Activated CD4-positive, CD25-positive, alpha-beta regulatory T cell treated with anti-CD3 and anti-CD28 coated beads, Interleukin-2, amount 50 U/mL, for 24 hours (primary cell): ENCODE measurements around the gene MAN2B1.
A peak's percentile ranks its signal among the peaks of the same experiment; 100 is the strongest.
"Not testable (repeated sequence)": the region's sequence is repeated elsewhere in the genome, so short reads cannot be mapped to it uniquely, and the experiment has no call there.

Experiments
- ATAC-seq, 2 donors: fragments of 150-1000 bp; cut with Tn5 transposase; one replicate each; pipeline ENCODE4 v1.10.0; 2021; ENCODE audit warnings: mild to moderate bottlenecking in 1 of 2, moderate library complexity in 1 of 2

Gene MAN2B1

DNA sequence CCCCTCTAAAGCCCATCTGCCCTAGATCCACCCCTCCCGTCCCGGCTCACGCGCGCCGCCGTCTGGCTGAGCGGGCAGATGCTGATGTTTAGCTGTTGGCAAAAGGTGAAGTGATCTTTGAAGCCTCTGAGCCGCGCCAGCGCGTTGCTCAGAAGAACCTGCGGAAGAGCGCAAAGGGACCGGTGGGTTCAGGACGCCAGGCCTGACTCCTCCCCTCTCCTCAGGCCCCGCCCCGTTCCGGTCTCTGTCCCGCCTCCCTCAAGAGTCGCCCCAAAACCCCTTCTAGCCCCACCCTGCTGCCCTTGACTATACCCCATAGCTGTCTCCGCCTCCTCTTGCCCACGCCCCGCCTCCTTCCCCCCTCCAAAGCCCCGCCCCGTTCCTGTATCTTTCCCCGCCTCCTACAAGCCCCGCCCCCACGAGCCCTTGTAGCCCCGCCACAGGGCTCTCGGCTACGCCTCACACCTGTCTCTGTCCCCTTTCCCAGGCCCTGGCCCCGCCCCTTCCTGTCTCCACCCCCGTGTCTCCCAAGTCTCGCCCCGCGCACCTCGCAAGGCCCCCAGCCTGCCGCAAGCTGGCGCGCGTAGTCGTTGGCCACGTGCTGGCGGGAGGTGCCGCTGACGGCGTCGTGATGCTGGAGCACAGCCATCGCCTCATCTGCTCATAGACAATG is 9.5 kb downstream of the MAN2B1 start:
- ATAC-seq = peak in 1 of 2 donors; percentile 21

DNA sequence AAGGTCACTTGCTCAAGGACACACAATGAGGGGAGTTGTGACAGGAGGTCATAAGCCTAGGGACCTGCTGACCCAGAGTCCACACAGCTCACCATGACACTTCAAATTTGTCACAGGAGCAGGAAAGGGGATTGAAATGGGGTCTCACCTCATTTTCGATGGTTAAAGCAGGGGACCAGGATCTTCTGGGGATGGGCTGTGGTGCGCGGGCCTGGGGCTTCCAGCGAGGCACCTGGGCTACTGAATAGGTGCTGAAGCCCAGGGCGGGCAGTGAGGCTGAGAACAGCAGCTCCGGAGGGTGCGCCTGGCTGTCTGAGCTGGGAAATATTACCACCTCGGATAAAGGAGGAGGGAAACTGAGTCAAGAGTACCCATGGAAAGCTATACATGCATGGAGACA is 11.0 kb downstream of the MAN2B1 start:
- no peak for ATAC-seq

DNA sequence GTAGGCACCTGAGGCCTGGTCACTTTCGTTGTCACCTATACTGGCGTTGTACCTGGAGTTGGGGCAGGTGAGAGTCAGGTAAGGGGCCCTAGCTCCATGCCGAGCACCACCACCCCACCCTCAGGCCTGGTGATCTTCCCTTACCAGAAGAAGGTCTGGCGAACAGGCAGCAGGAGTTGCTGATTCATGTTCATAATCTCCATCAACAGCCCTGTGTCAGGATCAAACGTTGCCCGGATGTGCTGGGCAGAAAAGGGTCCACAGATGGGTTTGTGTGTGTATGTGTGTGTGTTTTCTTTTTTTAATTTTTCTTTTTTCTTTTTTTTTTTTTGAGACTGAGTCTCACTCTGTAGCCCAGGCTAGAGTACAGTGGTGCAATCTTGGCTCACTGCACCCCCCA is 14.3 kb downstream of the MAN2B1 start:
- no peak for ATAC-seq

DNA sequence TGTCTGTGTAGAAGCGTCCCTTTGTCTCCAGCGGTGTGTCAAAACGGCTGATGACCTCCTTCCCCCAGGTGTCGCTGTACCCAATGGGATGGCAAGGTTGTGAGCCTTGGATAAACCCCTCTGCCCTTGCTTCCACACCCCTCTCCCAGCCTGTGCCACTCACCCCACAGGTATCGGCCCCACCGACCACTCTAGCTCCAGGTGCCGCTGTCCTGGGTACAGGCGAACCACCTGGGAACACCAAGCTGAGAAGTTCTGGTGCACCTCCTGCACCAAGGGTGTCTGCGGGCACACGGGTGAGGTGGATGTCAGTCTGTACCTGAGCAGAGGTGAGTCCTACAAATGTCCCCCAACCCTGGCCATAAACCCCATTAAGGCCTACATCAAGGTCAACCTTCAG is 16.6 kb downstream of the MAN2B1 start:
- ATAC-seq = no peak

DNA sequence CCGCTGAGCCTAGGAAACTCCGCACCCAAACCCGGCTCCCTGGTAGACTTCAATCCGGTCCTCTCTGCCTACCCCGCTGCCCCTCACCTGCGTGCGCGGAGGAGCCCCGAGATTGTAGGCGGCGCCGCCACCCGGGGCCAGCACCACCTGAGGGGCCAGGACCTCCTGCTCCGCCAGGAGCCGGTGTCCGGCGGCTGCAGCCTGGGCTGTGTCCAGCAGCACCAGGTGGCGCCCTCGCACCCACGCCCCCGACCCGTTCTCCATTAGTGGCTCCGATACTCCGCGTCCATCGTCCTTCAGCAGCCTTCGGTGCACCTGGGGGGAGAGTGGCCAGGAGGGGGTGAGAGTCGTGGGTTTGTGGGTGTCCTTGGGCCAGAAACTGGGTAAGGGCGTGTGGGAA is 18.5 kb downstream of the MAN2B1 start:
- ATAC-seq = no peak

DNA sequence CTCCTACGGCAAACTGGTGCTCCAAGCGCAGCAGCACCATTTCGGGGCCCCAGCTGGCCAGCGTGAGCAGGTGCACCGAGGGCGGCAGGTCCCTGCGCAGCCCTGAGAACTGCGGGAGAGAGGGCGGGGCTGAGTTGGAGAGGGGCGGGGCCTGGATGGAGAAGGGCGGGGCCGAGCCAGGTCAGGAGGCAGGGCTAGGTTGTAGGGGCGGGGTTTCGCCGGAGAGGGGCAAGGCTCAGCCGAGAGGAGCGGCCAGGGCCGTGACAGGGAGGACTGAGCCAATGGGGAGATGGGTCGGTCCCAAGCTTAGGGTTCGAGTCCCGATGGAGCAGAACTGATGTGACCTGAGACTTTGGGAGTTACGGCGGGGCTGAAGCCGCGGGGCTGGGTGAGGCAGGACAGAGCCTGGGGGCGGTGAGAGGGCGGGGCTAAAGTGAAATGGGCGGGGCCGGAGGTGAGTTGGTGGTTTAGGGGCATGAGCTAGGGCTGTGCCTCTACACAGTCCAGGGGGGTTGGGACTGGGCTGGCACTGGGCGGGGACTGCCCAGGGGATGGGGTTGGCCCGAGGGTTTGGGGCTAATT is 19.0 kb downstream of the MAN2B1 start:
- peak; percentile 46 to 56 for ATAC-seq

DNA sequence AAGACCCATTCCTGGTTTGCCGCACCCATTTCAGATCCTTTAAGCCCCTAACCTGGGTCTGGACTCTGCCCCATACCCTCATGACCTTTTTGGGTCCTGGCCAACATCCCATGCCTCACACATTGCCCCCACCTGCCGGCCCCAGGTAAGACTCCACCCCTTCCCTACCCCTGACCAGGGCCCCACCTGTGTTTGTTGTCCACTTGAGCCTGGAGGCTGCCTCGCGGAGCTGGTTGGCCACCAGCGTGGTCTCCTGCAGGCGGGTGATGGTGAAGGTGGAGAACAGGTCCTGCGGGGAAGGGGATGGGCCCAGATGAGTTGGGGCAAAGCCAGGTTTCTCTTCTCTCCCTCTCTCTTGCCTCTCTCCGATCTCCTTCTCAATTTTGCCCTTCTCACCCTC is 19.5 kb downstream of the MAN2B1 start:
- ATAC-seq = no peak

DNA sequence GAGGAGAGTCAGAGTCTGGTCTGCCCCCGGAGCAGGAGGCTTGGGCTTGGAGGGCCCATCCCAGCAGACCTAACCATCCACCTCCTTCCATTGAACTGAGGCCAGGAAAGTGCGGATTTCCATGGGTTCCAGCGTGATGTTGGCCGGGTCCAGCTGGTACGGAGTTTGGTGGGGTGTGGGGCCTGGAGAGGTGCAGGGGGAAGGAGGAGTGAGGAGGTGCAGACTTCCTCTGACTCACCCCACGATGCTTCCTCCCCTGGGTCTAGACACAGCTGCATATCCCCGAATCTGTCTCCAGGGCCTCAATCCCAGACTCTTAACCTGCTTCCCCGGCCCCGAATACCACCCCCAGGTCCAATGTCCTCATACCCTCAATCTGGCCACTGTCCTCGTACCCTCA is 20.0 kb downstream of the MAN2B1 start:
- no peak for ATAC-seq

DNA sequence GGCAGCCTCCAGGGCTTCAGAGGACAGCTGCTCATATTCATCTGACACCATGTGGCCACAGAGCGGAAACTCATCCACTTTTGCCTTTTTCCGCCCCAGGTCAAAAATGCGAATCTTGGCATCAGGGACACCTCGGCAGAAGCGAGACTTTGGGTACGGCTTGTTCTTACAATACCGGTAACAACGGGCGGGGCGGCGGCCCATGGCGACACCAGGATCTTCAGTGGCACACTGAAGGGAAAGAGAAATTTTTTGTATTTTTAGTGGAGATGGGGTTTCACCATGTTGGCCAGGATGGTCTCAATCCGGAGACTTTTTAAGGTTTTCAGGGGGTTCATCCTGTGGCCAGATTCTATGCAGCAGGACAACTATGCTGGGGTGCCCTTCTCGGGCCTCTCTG is 22.8 kb downstream of the MAN2B1 start:
- ATAC-seq = not testable (repeated sequence)

DNA sequence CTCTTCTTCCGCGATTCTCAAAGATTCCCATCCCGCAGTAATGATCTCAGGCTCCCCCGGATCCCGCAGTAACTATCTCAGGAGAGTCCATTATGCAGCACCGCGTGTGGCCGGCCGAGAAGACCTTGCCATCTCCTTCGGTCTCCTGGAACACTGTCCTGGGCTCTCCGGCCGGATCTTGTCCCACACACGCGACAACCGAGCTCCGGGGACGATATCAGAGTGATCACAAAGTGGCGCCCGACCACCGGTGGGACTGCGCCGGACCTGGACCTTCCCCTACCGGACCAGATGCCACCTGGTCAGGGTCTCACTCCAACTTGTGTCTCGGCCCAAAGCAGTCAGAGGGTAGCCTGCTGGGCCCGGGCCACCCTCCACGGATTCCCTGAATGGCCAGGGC is 24.0 kb downstream of the MAN2B1 start:
- ATAC-seq = no peak

DNA sequence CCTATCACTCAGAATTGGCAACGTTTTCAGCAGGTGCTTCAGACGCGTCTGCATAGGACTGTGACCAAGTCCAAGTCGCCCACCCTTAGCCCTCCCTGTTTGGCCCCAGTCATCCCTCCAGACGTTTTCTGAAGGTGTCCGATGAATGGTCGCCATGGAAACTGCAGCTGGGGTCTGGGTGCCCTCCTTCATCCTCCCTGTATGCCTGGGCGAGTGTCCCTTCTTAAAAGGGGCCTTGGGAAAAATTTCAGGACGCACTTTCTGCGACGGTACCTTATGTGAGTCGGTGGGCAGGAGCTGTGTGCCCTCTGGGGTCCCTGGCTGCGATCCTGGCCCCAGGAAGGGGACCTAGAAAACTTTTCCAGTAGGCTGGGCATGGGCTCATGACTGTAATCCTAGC is 25.1 kb downstream of the MAN2B1 start:
- no peak for ATAC-seq

DNA sequence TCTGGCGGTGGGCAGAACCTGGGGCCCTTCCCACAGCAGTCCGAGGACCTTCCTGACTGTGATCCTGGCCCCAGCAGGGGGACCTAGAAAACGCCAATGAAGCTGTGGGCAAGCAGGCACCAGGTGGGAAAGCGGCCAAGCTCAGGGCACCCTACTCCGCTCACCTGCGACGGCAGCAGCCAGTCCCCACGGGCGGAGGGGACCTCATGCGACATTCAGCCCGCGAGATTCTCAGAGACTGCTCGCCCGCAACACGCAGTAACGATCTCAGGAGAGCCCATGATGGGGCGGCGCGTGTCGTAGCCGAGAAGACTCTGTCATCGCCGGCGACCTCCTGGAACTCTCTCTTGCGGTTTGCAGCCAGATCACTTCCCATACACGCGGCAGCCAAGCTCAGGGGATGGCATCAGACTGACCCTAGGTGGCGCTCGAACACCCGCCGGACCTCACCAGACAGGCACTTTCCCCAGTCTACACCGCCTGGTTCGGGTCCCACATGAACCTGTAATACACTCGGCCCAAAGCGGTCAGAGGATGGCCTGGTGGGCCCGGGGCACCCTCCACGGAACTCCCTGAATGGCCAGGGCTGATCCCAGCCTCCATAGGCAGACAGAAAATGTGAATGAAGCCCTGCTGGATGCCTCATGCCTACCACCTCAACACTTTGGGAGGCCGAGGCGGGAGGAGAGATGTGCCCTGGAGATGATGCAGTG is 26.5 kb downstream of the MAN2B1 start:
- ATAC-seq = peak; percentile 96 to 97

DNA sequence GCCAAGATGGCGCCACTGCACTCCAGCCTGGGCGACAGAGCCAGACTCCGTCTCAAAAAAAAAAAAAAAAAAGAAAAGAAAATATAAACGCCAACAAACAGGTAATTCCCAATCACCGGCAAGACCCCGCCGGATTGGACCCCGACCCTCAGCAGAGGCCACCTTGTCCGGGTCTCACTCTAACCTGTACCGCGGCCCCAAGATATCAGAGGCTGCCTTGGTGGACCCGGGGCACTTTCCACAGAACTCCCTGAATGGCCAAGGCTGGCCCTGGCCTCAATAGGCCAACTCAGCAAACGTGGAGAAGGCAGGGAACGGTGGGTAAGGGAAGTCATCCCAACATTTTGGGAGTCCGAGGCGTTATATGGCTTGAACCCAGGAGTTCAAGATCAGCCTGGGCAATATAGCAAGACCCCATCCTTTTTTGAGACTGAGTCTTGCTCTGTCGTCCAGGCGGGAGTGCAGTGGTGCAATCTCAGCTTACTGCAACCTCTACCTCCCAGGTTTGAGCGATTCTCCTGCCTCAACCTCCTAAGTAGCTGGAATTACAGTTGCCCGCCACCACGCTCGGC is 27.8 kb downstream of the MAN2B1 start:
- ATAC-seq = no peak

DNA sequence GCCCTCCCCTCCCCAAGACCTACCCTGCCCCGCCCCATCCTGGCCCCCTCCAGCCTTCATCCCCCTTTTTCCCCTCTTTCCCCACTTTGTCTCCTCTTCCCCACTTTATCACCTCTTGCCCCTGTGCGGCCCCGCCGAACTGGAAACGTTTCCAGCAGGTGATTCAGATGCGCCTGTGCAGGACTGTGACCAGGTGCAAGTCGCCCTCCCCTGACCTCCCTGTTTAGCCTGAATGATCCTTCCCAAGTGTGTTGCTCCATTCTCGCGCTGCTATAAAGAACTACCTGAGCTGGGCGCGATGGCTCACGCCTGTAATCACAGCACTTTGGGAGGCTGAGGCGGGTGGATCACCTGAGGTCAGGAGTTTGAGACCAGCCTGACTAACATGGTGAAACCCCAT is 29.9 kb downstream of the MAN2B1 start:
- ATAC-seq = no peak

DNA sequence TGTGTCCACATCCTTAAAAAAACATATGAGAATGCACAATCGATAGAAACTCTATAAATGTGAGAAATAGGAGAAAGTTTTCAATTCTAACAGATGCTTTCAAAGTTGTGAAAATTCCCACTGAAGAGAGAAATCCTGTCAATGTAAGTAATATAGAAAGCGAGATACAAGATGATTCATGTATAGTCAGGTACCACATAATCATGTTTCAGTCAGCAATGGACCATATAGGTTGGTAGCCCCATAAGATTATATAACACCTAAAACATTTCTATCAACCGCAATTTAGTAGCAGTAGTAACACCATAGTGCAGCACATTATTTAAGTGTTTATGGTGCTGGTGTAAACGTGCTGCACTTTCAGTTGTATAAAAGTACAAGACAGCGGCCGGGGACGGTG is 37.3 kb downstream of the MAN2B1 start:
- peak in 1 of 2 donors; percentile 45 for ATAC-seq

DNA sequence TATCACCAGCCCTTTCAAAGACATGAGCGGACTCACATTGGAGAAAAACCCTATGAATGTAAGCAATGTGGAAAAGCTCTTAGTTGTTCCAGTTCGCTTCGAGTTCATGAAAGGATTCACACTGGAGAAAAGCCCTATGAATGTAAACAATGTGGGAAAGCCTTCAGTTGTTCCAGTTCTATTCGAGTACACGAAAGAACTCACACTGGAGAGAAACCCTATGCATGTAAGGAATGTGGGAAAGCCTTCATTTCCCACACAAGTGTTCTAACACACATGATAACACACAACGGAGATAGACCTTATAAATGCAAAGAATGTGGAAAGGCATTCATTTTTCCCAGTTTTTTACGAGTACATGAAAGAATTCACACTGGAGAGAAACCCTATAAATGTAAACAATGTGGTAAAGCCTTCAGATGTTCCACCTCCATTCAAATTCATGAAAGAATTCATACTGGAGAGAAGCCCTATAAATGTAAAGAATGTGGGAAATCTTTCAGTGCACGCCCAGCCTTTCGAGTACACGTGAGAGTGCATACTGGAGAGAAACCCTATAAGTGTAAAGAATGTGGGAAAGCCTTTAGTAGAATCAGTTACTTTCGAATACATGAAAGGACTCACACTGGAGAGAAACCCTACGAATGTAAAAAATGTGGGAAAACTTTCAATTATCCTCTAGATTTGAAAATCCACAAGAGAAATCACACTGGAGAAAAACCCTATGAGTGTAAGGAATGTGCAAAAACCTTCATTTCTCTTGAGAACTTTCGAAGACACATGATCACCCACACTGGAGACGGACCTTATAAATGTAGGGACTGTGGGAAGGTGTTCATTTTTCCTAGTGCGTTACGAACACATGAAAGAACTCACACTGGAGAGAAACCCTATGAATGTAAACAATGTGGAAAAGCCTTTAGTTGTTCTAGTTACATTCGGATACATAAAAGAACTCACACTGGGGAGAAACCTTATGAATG is 38.2 kb downstream of the MAN2B1 start:
- ATAC-seq = no peak

DNA sequence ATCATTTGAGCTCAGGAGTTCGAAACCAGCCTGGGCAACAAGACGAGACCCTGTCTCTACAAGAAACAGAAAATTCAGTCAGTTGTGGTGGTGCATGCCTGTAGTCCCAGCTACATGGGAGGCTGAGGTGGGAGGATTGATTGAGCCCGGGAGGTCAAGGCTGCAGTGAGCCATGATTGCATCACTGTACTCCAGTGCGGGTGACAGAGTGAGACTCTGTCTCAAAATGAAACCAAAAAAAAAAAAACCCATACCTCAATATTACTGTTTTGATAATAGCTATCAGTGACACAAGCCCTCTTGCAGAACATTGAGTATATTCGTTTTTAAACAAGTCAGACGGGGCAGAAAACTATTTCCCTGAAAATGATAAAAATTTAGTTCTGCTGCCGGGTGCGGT is 39.6 kb downstream of the MAN2B1 start:
- peak; percentile 44 to 55 for ATAC-seq

DNA sequence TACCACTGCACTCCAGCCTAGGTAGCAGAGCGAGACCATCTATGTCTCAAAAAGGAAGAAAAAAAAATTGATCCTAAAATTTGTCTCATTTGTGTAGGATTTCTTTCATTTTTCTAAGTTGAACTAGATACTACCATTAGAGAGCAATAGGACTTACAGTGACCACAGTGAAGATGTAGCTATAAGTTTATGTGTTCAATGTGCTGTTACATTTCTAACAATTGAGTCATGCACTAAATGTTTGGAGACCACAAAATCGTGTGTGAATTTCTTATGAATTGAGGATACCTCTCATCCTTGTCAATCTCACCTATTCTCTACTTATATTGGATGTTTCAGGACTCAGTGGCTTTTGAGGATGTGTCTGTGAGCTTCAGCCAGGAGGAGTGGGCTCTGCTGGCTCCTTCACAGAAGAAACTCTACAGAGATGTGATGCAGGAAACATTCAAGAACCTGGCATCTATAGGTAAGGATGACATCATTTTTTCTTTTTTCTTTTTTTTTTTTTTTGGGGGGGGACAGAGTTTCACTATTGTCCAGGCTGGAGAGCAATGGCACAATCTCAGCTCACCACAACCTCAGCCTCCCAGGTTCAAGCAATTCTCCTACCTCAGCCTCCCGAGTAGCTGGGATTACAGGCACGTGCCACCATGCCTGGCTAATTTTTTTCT is 43.0 kb downstream of the MAN2B1 start:
- no peak for ATAC-seq

DNA sequence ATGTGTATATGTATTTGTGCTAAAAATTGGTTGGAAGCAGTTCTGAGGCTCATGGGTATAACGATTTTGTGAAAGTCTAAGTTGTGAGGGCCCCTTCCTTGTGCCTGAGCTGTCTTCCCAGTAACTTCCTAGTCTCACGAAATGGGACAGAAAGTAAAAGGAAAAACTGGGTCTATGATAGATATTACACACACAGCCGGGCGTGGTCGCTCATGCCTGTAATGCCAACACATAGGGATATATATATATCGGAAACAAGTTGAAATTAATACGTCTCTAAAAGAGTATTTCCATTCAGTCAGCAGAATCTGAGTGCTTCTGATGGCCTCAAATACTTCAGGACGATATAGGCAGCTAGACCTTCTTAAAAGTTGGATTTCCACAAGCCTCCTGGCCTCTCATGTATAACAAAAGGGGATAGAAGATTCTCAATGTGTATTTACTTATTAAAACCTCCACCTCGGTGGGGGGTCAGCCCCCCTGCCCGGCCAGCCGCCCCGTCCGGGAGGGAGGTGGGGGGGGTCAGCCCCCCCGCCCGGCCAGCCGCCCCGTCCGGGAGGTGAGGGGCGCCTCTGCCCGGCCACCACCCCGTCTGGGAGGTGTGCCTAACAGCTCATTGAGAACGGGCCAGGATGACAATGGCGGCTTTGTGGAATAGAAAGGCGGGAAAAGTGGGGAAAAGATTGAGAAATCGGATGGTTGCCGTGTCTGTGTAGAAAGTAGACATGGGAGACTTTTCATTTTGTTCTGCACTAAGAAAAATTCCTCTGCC is 45.1 kb downstream of the MAN2B1 start:
- not testable (repeated sequence) for ATAC-seq

DNA sequence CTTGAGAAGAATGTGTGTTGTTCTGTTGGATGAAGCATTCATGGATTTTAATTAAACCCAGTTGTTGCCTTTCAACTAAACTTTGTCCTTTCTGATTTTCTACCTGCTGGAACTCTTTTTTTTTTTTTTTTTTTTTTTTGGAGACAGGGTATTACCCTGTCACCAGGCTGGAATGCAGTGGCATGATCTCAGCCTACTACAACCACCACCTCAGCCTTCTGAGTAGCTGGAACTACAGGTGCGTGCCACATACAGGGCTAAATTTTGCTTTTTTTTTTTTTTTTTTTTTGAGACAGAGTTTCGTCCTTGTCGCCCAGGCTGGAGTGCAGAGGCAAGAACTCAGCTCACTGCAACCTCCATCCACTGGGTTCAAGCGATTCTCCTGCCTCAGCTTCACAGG is 48.9 kb downstream of the MAN2B1 start:
- no peak for ATAC-seq

DNA sequence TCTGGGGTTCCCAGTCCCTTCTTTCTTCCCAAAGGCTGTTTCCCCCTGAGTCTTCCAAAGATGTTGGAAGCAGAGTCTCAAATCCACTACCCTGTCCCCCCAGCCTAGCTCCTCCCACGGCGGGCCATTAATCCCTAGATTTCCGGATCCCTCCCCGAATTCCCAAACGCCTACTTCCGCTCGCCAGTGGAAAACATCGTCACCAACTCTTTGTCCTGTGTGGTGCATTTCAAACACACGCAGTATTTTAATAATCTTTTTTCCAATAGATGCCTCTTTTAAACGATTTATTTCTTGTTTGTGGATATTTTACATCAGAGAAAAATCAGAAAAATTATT is 55.2 kb downstream of the MAN2B1 start:
- no peak for ATAC-seq
